ENCODE results near the gene AMACR.

The AMACR gene

DNA sequence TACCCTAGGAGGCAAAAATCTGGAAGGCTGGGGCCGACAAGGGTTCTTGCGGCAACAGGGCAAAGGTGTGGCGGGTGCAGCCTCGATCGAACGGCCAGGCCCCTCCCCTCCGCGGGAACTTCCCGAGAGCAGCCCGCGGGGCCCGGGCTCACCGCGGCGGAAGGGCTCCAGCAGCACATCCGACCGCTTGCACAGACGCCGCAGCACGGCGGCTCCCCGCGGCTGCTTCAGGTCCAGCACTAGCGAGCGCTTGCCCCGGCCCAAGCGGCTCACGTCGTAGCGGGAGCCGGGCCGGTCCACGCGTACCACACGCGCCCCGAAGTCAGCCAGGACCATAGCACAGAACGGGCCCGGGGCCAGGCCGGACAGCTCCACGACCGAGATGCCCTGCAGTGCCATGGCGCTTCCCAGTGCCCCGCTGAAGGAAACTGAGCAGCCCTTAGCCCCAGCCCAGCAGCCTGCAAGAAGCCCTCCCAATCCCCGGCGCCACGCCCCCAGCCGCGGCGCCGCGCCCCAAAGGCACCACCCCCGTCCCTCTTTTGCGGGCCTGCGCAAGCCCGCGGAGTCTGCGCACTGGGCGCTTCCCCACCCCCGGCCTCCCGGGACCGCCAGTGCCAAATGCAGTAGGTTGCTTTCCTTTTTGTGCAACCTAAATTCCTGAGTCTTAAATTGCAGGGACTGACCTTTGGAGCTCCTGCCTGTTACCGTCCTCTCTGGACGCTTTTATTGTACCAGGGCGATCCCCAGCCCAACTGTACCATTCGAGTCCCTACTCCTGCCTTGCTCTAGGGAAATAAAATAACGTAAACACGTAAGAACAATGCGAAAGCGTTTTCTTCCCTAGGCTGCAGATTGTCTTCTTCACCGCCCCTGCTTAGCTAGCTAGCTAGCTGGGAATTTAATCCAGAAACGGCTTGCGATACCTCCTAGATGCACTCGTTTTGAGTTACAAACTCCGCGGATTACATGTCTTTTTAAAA, at the start of gene AMACR:
AMACR (minus strand) TSS at position 430 of the 980 bp plus-strand sequence; CDS start at position 399, 31 bp downstream.
- peak within 1 kb of the TSS; percentile 65 to 81 for H3K4me3 ChIP-seq (replicated peaks in 1 of 2; ENCODE audit: low read depth in 2 of 2, low read length in 2 of 2)
- TF ChIP-seq, protein P1, sequence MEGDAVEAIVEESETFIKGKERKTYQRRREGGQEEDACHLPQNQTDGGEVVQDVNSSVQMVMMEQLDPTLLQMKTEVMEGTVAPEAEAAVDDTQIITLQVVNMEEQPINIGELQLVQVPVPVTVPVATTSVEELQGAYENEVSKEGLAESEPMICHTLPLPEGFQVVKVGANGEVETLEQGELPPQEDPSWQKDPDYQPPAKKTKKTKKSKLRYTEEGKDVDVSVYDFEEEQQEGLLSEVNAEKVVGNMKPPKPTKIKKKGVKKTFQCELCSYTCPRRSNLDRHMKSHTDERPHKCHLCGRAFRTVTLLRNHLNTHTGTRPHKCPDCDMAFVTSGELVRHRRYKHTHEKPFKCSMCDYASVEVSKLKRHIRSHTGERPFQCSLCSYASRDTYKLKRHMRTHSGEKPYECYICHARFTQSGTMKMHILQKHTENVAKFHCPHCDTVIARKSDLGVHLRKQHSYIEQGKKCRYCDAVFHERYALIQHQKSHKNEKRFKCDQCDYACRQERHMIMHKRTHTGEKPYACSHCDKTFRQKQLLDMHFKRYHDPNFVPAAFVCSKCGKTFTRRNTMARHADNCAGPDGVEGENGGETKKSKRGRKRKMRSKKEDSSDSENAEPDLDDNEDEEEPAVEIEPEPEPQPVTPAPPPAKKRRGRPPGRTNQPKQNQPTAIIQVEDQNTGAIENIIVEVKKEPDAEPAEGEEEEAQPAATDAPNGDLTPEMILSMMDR (IDR thresholded peaks at IDR 0.05; ENCODE audit: low read depth, low read length): no peak
- DNase-seq (ENCODE audit: low read depth in 2 of 2): peak; percentile 92 to 97

DNA sequence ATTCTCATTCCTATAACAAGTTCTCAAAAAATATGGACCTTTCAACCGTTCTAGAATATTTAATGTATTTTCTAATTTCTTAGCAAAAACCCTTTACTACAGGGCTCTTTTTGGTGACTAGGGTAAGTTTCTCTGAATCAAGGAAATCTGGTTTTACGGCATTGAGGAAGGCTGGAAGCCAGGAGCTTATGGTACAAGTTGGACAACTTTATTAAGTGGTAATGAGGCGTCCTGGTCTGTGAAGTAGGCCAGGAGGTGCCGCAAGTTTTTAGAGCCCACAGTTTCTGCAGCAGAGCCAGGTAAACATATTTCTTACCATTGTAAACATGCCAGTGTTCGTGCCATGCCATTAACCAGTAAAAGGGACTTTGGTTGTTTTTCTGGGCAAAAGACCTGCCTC, 49.7 kb upstream of the AMACR start:
- H3K4me3 ChIP-seq (replicated peaks in 1 of 2; ENCODE audit: low read depth in 2 of 2, low read length in 2 of 2): no peak overlapping the region
- TF ChIP-seq, protein P1 (IDR thresholded peaks at IDR 0.05; ENCODE audit: low read depth, low read length): no peak
- no peak for DNase-seq (ENCODE audit: low read depth in 2 of 2)

DNA sequence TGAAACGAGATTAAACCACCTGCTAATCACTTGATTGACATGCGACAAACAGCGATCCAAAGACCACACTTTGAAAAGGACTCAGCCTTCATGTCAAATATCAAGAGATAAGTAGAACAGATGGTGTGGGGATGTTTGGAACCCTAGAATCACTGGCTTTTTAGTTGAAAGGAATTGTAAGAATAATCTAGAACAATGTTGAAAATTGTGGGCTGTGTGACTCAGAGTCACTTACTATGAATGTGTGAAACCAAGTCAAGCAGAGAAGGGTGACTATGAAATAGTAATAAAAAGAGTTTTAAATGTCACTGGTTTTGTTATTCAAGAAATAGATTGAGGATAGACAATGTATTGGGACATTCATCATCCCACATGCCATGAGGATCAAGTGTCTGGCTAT, 49.3 kb upstream of the AMACR start:
- no peak overlapping the region for H3K4me3 ChIP-seq (replicated peaks in 1 of 2; ENCODE audit: low read depth in 2 of 2, low read length in 2 of 2)
- DNase-seq (ENCODE audit: low read depth in 2 of 2): no peak
- TF ChIP-seq, protein P1 (IDR thresholded peaks at IDR 0.05; ENCODE audit: low read depth, low read length): no peak

GRCh38 chr5:34055667-34056066, 47.8 kb upstream of the AMACR start:
- H3K4me3 ChIP-seq (replicated peaks in 1 of 2; ENCODE audit: low read depth in 2 of 2, low read length in 2 of 2): no peak overlapping the region
- TF ChIP-seq, protein P1 (IDR thresholded peaks at IDR 0.05; ENCODE audit: low read depth, low read length): no peak
- DNase-seq (ENCODE audit: low read depth in 2 of 2): no peak

DNA sequence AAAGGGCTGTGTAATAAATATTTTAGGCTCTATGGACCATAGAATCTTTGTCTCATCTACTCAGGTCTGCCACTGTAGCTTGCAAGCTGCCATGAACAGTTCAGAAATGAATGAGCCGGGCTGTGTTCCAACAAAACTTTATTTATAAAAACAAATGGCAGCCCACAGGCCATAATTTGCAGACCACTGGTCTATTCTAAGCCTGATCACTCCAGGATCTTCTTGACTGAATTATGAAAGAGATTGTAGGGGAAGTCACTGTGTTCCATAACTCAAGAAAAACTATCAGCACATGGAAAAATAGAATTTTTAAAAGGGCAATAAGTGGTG, 46.5 kb upstream of the AMACR start:
- TF ChIP-seq, protein P1 (IDR thresholded peaks at IDR 0.05; ENCODE audit: low read depth, low read length): no peak
- no peak for DNase-seq (ENCODE audit: low read depth in 2 of 2)
- H3K4me3 ChIP-seq (replicated peaks in 1 of 2; ENCODE audit: low read depth in 2 of 2, low read length in 2 of 2): no peak overlapping the region

DNA sequence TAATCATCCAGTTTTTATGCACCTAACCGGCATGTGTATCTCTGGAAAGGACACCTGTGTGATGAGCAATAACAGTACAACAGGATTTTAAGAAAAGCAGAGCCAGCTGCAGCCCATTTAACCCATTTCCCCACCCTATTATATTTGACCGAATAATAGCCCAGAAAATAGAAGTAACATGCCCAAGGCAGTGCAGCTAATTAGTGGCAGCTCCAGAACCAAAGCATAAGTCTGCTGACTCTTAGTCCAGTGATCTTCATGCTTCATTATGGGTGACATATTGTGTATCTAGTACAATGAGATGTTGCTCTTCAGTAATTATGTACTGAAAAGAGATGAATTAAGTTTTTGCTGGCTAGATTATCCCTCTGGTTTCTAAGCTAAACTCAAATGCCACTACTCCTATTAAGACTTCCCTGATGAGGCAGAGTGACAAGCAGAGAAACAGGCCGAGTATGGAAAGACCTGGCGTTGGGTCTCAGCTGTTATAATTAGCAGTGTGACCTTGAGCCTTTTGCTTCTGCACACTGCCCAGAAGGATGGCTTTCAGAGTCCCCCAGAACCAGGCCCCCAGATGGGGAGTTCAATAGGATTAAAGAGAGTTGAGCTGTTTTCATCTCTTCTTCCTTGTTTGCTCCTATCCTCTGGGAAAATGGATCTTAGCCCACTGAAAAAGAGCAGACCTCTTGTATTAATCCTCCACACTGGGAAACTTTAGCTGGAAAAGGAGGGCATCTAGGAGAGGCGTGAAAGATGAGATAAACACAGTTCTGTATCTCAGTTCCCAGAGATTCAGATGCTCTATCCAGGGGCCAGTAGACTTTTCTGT, 45.9 kb upstream of the AMACR start:
- no peak overlapping the region for H3K4me3 ChIP-seq (replicated peaks in 1 of 2; ENCODE audit: low read depth in 2 of 2, low read length in 2 of 2)
- TF ChIP-seq, protein P1 (IDR thresholded peaks at IDR 0.05; ENCODE audit: low read depth, low read length): no peak
- no peak for DNase-seq (ENCODE audit: low read depth in 2 of 2)
